ENCODE data around the gene RAC3.

RAC3 gene

DNA sequence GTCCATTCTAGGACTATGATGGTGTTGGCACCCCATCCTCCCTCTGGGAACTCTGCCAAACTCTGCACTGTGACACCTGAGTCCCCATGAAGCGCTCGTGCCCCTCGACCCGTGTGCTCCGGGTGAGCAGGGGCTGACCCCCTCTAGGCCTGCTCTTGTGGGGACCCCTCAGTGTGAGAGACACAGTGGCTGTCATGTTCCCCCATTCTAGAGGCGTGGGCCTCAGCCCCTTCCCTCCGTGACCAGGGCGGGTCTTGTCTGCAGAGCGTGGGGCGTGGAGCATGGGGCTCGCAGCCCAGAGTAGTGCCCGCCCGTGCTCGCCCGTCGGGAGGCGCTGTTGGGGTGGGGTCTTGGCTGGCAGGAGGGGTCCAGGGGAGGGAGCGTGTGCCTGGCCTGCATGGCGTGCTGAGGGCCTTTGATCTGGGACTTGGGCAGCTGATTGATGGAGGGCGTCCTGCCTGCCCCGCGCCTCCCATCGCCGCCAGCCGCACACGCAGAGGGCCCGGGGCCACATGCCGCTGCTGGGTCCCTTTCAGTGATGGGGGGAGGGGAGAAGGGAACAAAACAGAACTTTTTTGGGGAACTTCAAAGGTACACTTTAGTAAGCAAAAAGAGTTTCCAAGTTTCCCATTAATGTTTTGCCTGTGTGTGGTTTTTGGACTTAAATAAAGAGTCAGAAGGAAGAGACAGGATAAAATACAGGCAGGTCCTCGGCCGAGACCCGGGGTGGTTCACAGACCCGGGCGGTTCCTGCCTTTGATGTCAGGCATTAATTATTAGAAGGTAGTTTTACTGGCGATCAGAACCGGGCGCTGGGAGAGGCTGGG lies 31.3 kb upstream of the RAC3 start:
- Histone ChIP-seq H2BK5ac (ENCODE audit: low read length) (no peak overlapping the region), H3K4ac (ENCODE audit: low read length) (no peak overlapping the region), H3K9me3 (replicated peaks in 1 of 2; ENCODE audit: control insufficient read depth in 2 of 2, insufficient read depth in 1 of 2, low read depth in 1 of 2, low read length in 2 of 2) (no peaks in the 10 kb centered on the region), H3K23ac (ENCODE audit: low read depth, low read length, poor library complexity) (no peak overlapping the region), H2AFZ (ENCODE audit: low read length) (no peak overlapping the region), H3K79me1 (ENCODE audit: low read depth, low read length) (peaks cover 16% of the 10 kb centered on the region), H2BK12ac (ENCODE audit: low read length) (peak overlapping the region; percentile 10), H3K4me2 (ENCODE audit: insufficient read depth, low read length, poor library complexity, severe bottlenecking) (no peak overlapping the region), H3K27me3 (ENCODE audit: control insufficient read depth in 3 of 3, insufficient read depth in 3 of 3, low read depth in 1 of 3, low read length in 3 of 3) (no peaks in the 10 kb centered on the region), H2AK5ac (ENCODE audit: low read depth, low read length) (no peak overlapping the region), H4K8ac (ENCODE audit: low read depth, low read length) (no peak overlapping the region), H3K9ac (ENCODE audit: low read depth, low read length, poor library complexity) (no peak overlapping the region), H3K36me3 (replicated peaks in 1 of 2; ENCODE audit: control insufficient read depth in 2 of 2, insufficient read depth in 2 of 2, low read length in 2 of 2) (peaks cover 0 to 5% of the 10 kb centered on the region in 2 donors), H4K91ac (ENCODE audit: low read depth, low read length, poor library complexity) (no peak overlapping the region), H3K4me1 (ENCODE audit: control insufficient read depth in 2 of 2, insufficient read depth in 1 of 2, low read depth in 1 of 2, low read length in 2 of 2) (peaks cover 5 to 13% of the 10 kb centered on the region in 2 donors), H3K18ac (ENCODE audit: low read length) (no peak overlapping the region), H2BK120ac (ENCODE audit: low read depth, low read length) (no peak overlapping the region), H2BK15ac (ENCODE audit: low read length) (no peak overlapping the region), H3K27ac (replicated peaks; ENCODE audit: low read length) (no peak overlapping the region), H3K4me3 (ENCODE audit: low read length in 2 of 2) (no peak overlapping the region), H3K14ac (ENCODE audit: low read length) (peak overlapping the region; percentile 56)
- no peak for DNase-seq (ENCODE audit: low spot score)
- WGBS, 2 donors (ENCODE audit: extremely low coverage in 2 of 2, insufficient read length in 2 of 2, insufficient replicate concordance in 1 of 2) = no CpG with 5 or more reads among the region's 36 CpGs

DNA sequence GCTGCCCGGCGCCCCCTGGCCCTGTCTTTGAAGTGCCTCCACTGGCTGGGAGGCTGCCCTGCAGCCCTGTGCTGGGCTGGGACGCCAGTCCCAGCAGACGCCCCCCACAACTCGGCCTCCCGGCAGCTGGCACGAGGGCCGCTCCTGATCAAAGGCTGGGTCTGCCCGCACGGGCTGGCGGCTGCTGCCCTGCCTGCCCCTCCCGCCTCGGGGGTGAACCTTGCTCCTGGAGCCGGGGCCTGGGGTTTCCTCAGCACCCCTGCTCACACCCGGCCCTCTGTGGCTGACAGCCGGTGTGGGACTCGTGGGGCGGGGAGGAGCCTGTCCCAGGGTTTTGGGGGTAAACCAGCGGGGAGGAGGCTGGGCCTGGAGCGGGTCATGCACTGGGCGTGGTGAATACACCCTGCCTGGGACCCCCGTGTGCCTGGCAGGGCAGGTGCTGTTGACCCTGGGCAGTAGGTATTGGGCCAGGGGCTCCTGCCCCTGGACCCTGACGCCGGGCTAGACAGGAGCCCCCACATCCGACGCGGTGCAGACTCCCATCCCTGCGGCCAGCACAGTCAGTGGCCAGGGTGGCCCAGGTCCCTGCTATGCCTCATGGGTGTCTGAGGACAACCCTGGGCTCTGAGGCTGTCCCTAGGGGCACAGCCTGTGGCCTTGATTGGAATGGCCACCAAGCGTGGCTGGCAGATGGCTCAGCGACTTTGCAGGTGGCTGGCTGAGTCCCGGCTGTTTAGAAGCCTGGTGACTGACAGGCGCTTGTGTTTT lies 30.5 kb upstream of the RAC3 start:
- peaks cover 13% of the 10 kb centered on the region for H3K79me1 ChIP-seq (ENCODE audit: low read depth, low read length)
- no peak overlapping the region for H2BK15ac ChIP-seq (ENCODE audit: low read length)
- no peak overlapping the region for H2BK12ac ChIP-seq (ENCODE audit: low read length)
- H3K4me1 ChIP-seq (ENCODE audit: control insufficient read depth in 2 of 2, insufficient read depth in 1 of 2, low read depth in 1 of 2, low read length in 2 of 2) = peaks cover 5 to 13% of the 10 kb centered on the region in 2 donors
- H3K27me3 ChIP-seq (ENCODE audit: control insufficient read depth in 3 of 3, insufficient read depth in 3 of 3, low read depth in 1 of 3, low read length in 3 of 3) = no peaks in the 10 kb centered on the region
- no peak overlapping the region for H3K23ac ChIP-seq (ENCODE audit: low read depth, low read length, poor library complexity)
- H3K4me2 ChIP-seq (ENCODE audit: insufficient read depth, low read length, poor library complexity, severe bottlenecking) = no peak overlapping the region
- H4K91ac ChIP-seq (ENCODE audit: low read depth, low read length, poor library complexity) = no peak overlapping the region
- H3K4me3 ChIP-seq (ENCODE audit: low read length in 2 of 2) = no peak overlapping the region
- H2BK5ac ChIP-seq (ENCODE audit: low read length) = no peak overlapping the region
- no peaks in the 10 kb centered on the region for H3K9me3 ChIP-seq (replicated peaks in 1 of 2; ENCODE audit: control insufficient read depth in 2 of 2, insufficient read depth in 1 of 2, low read depth in 1 of 2, low read length in 2 of 2)
- peaks cover 0 to 5% of the 10 kb centered on the region in 2 donors for H3K36me3 ChIP-seq (replicated peaks in 1 of 2; ENCODE audit: control insufficient read depth in 2 of 2, insufficient read depth in 2 of 2, low read length in 2 of 2)
- no peak overlapping the region for H3K9ac ChIP-seq (ENCODE audit: low read depth, low read length, poor library complexity)
- WGBS, 2 donors (ENCODE audit: extremely low coverage in 2 of 2, insufficient read length in 2 of 2, insufficient replicate concordance in 1 of 2) = no CpG with 5 or more reads among the region's 32 CpGs
- no peak overlapping the region for H4K8ac ChIP-seq (ENCODE audit: low read depth, low read length)
- H3K4ac ChIP-seq (ENCODE audit: low read length) = no peak overlapping the region
- no peak overlapping the region for H2BK120ac ChIP-seq (ENCODE audit: low read depth, low read length)
- no peak overlapping the region for H2AFZ ChIP-seq (ENCODE audit: low read length)
- H3K27ac ChIP-seq (replicated peaks; ENCODE audit: low read length) = no peak overlapping the region
- no peak overlapping the region for H3K14ac ChIP-seq (ENCODE audit: low read length)
- H3K18ac ChIP-seq (ENCODE audit: low read length) = no peak overlapping the region
- DNase-seq (ENCODE audit: low spot score) = no peak
- no peak overlapping the region for H2AK5ac ChIP-seq (ENCODE audit: low read depth, low read length)

GRCh38 chr17:82001571-82002056 lies 29.9 kb upstream of the RAC3 start:
- peaks cover 0 to 5% of the 10 kb centered on the region in 2 donors for H3K36me3 ChIP-seq (replicated peaks in 1 of 2; ENCODE audit: control insufficient read depth in 2 of 2, insufficient read depth in 2 of 2, low read length in 2 of 2)

More at GRCh38 chr17:82001571-82002056, 29.9 kb upstream of the RAC3 start:
- DNase-seq (ENCODE audit: low spot score) = no peak
- no peak overlapping the region for H4K8ac ChIP-seq (ENCODE audit: low read depth, low read length)
- H3K4ac ChIP-seq (ENCODE audit: low read length) = no peak overlapping the region
- no peak overlapping the region for H3K27ac ChIP-seq (replicated peaks; ENCODE audit: low read length)
- H2BK12ac ChIP-seq (ENCODE audit: low read length) = no peak overlapping the region
- no peak overlapping the region for H2BK120ac ChIP-seq (ENCODE audit: low read depth, low read length)
- H3K23ac ChIP-seq (ENCODE audit: low read depth, low read length, poor library complexity) = no peak overlapping the region
- no peak overlapping the region for H3K4me3 ChIP-seq (ENCODE audit: low read length in 2 of 2)
- H2AK5ac ChIP-seq (ENCODE audit: low read depth, low read length) = no peak overlapping the region
- H3K9ac ChIP-seq (ENCODE audit: low read depth, low read length, poor library complexity) = no peak overlapping the region
- H3K27me3 ChIP-seq (ENCODE audit: control insufficient read depth in 3 of 3, insufficient read depth in 3 of 3, low read depth in 1 of 3, low read length in 3 of 3) = no peaks in the 10 kb centered on the region
- no peak overlapping the region for H3K4me2 ChIP-seq (ENCODE audit: insufficient read depth, low read length, poor library complexity, severe bottlenecking)
- no peak overlapping the region for H4K91ac ChIP-seq (ENCODE audit: low read depth, low read length, poor library complexity)
- H3K9me3 ChIP-seq (replicated peaks in 1 of 2; ENCODE audit: control insufficient read depth in 2 of 2, insufficient read depth in 1 of 2, low read depth in 1 of 2, low read length in 2 of 2) = no peaks in the 10 kb centered on the region
- peaks cover 14% of the 10 kb centered on the region for H3K79me1 ChIP-seq (ENCODE audit: low read depth, low read length)
- peak overlapping the region; percentile 48 for H3K18ac ChIP-seq (ENCODE audit: low read length)
- peak overlapping the region; percentile 8 for H3K14ac ChIP-seq (ENCODE audit: low read length)
- no peak overlapping the region for H2BK5ac ChIP-seq (ENCODE audit: low read length)
- no peak overlapping the region for H2BK15ac ChIP-seq (ENCODE audit: low read length)
- peaks cover 5 to 13% of the 10 kb centered on the region in 2 donors for H3K4me1 ChIP-seq (ENCODE audit: control insufficient read depth in 2 of 2, insufficient read depth in 1 of 2, low read depth in 1 of 2, low read length in 2 of 2)
- no peak overlapping the region for H2AFZ ChIP-seq (ENCODE audit: low read length)
- WGBS, 2 donors (ENCODE audit: extremely low coverage in 2 of 2, insufficient read length in 2 of 2, insufficient replicate concordance in 1 of 2) = no CpG with 5 or more reads among the region's 17 CpGs
